Measurements from ENCODE around the gene ZBTB16. TPM values are rescaled to one million over a fixed set of nuclear protein-coding genes. Genes with fewer than 3 reads are reported as not detected.
A peak's percentile ranks its signal among the peaks of the same experiment; 100 is the strongest.

ZBTB16 gene
- total RNA-seq, 1 experiment from 2014 or later: not detected

DNA sequence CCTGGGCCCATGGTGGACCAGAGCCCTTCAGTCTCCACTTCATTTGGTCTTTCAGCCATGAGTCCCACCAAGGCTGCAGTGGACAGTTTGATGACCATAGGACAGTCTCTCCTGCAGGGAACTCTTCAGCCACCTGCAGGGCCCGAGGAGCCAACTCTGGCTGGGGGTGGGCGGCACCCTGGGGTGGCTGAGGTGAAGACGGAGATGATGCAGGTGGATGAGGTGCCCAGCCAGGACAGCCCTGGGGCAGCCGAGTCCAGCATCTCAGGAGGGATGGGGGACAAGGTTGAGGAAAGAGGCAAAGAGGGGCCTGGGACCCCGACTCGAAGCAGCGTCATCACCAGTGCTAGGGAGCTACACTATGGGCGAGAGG lies 4.3 kb downstream of the ZBTB16 start:
- no peak for DNase-seq (ENCODE audit: low spot score)

DNA sequence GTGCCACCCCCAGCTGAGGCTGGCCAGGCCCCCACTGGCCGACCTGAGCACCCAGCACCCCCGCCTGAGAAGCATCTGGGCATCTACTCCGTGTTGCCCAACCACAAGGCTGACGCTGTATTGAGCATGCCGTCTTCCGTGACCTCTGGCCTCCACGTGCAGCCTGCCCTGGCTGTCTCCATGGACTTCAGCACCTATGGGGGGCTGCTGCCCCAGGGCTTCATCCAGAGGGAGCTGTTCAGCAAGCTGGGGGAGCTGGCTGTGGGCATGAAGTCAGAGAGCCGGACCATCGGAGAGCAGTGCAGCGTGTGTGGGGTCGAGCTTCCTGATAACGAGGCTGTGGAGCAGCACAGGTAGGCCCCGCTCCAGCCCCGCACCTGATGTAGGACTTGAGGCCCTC lies 4.7 kb downstream of the ZBTB16 start:
- DNase-seq (ENCODE audit: low spot score): no peak

DNA sequence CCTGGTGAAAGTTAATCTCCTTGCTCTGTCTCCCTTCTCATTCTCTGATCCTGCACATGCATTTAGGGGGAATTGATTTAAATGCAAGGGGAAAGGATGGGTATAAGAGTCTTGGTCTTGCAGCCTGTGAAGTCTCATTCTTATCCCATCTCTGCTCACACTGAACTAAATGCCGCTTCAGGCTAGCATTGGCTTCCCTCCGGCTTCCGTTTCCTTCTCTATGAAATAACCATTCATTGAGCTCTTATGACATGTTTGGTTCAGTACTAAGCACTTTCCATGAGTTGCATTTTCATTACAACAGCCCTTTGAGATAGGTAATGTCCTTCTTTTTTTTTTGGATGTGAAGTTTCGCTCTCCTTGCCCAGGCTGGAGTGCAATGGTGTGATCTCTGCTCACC lies 5.6 kb downstream of the ZBTB16 start:
- DNase-seq (ENCODE audit: low spot score): no peak

DNA sequence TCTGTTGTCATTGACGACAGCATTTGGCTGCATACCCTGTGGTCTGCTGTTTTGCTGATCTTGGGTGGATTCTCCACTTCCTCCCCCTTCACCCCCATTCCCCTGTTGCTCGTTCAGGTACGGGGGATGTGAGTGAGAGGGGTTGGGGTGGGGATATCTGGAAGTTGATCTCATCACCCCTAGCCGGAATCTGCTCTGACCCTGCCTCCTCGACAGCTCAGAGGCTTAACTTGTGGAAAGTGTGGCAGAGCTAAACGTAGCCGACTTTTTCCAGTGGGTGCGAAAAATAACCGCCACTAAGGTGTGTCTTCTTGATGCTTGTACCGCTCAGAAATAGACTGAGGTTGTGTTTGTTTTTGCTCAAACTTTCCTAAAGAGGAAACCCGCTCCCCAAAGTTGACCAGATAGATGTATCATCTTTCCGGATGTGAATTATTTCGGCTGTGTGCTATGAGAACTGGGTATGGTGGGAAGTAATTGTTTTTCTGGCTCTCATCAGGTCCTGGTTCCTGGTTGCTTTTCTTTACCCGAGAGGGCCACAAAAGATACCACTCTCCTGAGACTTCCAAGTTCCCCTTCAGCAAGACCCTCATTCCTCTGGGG lies 6.6 kb downstream of the ZBTB16 start:
- DNase-seq (ENCODE audit: low spot score): no peak

GRCh38 chr11:114068327-114068726 lies 8.8 kb downstream of the ZBTB16 start:
- no peak for DNase-seq (ENCODE audit: low spot score)

- no peak for DNase-seq (ENCODE audit: low spot score)
Observed at GRCh38 chr11:114070464-114071139, 11.1 kb downstream of the ZBTB16 start.

- DNase-seq (ENCODE audit: low spot score): no peak
Observed at GRCh38 chr11:114073007-114073827, 13.7 kb downstream of the ZBTB16 start.

- DNase-seq (ENCODE audit: low spot score): no peak
Observed at GRCh38 chr11:114073828-114074381, 14.4 kb downstream of the ZBTB16 start.

- no peak for DNase-seq (ENCODE audit: low spot score)
Observed at GRCh38 chr11:114074546-114075343, 15.2 kb downstream of the ZBTB16 start.

DNA sequence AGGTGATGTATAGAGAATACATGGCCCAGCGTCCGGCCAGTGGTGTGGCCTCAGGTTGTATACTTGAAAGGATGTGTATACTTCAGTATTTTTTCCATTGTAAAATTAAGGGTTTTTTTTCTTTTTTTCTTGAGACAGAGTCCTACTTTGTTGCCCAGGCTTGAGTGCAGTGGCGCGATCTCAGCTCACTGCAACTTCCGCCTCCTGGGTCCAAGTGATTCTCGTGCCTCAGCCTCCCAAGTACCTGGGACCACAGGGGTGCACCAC lies 15.8 kb downstream of the ZBTB16 start:
- DNase-seq (ENCODE audit: low spot score): no peak

- DNase-seq (ENCODE audit: low spot score): peak; percentile 3
Observed at GRCh38 chr11:114075891-114076441, 16.5 kb downstream of the ZBTB16 start.

DNA sequence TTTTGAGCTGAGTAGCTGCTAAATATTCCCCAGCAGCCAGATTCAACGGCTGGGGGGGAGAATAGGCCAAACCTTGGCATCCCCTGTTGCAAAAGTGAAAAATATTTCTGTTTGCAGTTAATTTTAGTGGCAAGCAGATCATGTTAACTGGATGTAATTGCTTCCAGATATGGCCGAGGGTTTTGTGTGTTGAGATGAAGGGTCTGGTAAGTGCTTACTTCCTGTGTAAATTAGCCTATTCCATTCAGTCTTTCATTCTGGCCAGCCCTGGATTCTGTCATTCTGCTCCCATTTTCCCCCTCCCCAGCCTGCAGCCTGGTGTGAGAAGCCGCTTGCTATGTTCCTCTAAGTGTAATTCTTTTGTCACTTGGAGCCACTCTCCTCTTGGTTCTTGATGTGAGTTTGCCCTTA lies 17.4 kb downstream of the ZBTB16 start:
- no peak for DNase-seq (ENCODE audit: low spot score)

DNA sequence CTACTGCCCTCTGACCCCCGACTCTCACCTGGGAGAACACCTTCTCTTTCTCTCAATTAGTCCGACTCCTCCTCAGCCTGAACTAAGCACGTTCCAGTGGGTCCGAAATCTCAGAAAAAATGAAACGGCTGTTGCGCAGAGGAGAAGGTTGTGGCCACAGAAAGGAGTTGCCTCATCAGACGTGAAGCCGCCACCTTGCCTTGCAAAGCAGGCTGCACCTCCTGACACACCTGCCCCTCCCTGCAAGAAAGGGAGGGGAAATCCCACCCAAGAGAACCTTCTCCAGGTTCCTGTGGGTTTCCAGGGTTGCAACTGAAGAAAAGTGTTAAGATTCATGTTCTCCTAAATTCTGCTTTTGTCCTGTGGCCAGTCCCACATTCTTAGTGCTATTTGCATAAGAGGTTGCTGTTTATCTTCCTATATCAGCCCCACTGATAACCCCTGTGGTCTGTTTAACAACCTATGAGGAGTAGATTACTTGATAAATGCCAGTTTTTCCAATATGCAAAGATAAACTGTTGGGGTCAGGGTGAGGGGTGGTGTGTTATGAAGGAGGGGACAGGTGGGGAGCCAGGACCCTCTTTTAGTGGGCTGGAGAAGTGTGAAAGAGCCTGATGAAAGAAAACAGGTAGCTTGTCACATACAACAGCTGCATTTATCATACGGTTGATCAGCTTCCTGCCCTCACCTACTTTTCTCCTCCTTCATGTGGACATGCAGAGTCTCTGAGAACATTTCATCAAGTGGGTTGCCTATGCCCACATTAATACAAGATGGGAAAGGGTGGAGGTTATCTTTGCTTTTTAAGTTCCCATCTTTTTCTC lies 18.2 kb downstream of the ZBTB16 start:
- no peak for DNase-seq (ENCODE audit: low spot score)

DNA sequence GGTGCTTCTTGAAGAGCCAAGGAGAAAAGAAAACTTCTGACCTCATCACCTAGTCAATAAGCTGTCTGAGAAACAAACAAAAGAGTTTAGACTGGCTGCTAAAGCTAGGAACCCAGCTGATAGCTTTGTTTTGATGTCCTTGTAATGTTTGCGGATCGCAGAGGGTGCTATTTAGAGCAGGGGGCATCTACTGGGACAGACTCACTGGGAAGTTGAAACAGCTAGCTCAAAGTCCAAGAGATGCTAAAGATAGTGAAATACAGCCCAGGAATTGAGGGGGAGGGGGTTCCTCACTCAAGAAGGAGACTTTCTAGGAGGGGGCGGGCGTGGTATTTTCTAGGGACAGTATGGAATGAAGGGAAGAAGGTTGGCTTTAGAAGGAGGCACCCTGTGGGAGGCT lies 18.9 kb downstream of the ZBTB16 start:
- no peak for DNase-seq (ENCODE audit: low spot score)

- no peak for DNase-seq (ENCODE audit: low spot score)
Observed at GRCh38 chr11:114079511-114080065, 20.1 kb downstream of the ZBTB16 start.

DNA sequence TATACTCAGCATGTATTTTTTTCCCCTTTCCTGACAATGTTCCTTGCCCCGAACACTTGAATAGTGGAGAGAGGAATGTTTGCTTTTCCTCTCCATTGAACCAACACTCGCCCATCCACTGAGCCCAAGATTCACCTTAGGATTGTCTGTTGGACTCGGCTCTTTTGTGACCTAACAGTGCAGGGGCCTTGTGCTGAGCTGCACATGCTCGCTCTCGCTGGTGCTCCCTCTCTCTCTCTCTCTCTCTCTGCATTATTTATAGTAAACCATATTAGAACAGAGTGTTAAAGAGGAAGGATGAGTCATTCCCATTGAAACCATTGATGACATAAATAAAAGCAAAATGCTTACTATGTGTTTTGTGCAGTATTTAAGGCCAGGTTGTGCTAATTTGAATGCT lies 20.7 kb downstream of the ZBTB16 start:
- peak; percentile 15 for DNase-seq (ENCODE audit: low spot score)

DNA sequence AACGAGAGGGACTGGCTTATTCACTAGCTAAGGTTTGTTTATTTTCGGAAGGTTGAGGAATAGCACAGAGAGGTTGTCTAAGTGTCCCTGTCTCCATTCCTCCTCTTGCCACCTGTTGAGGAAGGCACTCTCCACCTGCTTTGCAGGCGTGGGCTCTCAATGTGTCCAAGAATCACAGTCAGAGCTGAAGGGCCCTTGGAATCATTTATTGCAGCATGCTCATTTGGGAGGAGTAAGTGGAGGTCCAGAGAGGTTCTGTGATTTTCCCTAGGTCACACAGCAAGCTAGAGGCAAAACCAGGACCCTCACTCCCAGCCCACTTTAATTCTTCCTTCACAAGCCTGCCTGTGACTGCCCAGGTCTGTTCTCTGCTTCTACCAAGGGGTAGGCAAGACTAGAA lies 21.3 kb downstream of the ZBTB16 start:
- DNase-seq (ENCODE audit: low spot score): no peak

GRCh38 chr11:114081641-114082414 lies 22.3 kb downstream of the ZBTB16 start:
- DNase-seq (ENCODE audit: low spot score): peak; percentile 49

DNA sequence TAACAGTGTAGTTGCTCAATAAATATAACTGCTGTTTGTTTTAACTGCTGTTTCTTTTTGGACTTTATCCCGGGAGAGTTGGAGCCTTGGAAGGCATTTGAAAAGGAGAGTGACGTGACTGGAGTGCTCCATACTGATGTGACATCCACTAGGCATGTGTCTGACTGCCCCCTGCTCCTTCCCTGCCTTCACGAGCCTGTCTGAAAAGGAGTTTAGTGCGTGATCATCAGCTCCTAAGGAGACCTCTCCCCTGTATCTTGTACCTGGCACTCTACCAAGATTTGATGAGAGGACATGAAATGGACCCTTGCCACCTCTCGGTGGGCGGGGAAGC lies 22.9 kb downstream of the ZBTB16 start:
- DNase-seq (ENCODE audit: low spot score): no peak

GRCh38 chr11:114082767-114083181 lies 23.3 kb downstream of the ZBTB16 start:
- DNase-seq (ENCODE audit: low spot score): no peak

Measured in A172 (cell line).